Measurements from ENCODE around the gene DENND1B.
A peak's percentile ranks its signal among the peaks of the same experiment; 100 is the strongest.
"Not testable (repeated sequence)": the region's sequence is repeated elsewhere in the genome, so short reads cannot be mapped to it uniquely, and the experiment has no call there.

DENND1B gene

DNA sequence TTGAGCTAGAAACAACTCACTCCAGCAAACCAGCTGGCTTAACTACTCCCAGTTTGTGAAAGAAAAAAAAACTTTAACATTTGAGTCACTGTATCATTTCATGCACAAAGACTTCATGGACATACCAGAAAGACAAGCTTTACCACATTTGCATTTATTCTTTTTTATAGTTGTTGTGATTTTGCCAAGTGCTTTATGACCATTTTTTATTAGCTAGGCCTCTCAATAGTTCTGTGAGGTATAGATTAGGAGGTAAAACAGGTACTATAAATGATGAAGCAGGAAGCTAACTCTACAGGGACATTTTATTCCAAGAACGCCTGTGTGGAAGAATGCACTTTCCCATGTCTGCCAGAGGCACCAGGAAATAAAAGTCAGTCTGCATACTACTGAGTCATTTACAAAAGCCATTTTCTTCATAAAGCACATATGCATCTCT, 8.2 kb upstream of the DENND1B start:
- DNase-seq = no peak

DNA sequence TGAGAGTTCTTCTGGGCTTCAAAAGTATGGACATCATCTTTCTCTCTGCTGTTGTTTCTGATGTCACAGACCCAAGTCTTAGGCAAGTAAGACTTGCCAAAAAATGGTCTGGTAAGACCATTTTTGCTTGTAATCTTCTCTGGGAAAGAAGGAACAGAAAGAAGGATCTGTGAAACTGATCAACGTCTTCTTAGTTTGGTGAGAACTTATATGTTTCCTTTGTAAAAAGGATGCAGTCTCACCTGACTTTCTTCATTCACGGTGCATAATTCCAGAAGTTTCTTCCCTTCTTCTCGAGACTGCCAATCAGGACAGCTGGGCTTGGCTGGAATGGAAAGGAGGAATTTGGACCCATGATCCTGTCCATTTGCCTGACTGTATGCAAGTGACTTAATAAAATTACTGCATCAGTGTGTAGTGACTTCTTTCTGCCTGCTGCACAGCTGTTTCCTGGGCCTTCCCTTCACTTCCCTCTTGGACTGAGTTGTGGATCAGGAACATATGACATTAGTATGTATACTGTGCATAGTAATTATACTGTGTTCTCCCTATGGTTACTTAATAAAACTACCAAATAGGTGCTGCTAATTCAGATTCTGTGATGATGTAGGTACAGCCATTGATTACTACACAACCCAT, 7.6 kb upstream of the DENND1B start:
- DNase-seq = no peak

DNA sequence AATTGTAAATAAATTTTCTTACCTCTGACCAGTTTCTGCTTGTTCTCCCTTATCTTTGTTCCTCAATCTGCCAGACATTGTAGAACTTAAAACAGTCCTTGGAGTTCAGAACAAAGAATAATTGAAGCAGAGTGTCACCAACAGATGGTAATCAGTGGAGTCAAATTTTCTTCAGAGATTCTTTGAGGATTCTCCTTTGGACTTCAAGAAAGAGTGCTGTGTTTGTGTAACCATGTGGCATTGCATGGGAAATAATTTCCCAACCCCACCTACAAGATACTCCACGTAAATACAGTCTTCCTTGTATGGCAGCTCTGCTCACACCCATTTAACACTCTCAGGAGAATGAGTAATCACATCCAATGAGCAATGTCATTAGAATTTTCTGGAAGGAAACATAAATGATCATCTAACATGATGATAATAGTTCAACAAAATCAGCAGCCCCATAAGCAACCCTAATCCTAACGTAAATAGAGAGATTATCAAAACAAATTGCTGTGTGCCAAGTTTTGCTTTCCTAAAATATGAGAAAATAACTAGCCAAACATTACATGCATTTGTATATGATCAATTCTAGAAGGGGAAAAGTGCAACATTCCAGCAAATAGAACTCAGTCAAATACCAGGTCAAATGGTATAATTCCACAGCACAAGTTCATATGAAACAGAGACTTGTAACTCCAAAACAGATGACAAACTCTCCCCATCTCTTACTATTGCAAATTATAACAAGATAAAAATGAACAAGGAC, 6.9 kb upstream of the DENND1B start:
- DNase-seq = no peak

DNA sequence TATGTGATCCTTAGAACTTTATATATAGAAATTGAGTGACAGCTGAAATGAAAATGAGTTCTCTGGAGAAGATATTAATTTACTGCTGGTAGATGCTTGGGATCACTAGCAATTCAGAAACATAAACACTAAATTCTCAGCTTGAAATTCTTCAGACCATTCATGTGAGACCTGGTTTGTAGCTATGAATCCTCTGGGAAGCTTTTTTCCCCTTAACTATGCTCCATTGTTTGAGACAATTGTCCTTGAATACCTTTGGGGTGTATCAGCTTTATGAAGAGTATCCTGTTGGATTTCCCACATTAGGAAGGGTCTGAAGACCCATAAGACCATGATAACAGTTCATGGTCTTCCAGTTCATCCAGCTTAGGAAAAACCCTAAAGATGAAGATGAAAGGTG, 4.6 kb upstream of the DENND1B start:
- DNase-seq = no peak

DNA sequence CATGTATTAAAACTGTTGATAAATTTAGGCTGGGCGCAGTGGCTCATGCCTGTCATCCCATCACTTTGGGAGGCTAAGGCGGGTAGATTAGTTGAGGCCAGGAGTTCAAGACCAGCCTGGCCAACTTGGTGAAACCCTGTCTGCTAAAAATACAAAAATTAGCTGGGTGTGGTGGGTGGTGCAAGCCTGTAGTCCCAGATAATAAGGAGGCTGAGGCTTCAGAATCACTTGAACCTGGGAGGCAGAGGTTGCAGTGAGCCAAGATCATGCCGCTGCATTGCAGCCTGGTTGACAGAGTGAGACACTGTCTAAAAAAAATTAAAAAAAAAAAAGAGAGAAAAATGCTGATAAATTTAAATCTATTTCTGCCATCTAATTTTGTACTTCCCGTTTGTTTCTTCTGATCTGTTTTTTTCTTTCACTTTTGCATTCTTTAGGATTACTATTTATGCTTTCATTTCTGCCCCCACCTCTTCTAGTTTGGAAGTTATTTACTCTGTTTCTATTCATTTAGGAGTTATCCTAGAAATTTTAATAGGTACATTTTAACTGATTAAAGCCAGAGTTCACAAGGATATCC, 3.2 kb upstream of the DENND1B start:
- no peak for DNase-seq

DNA sequence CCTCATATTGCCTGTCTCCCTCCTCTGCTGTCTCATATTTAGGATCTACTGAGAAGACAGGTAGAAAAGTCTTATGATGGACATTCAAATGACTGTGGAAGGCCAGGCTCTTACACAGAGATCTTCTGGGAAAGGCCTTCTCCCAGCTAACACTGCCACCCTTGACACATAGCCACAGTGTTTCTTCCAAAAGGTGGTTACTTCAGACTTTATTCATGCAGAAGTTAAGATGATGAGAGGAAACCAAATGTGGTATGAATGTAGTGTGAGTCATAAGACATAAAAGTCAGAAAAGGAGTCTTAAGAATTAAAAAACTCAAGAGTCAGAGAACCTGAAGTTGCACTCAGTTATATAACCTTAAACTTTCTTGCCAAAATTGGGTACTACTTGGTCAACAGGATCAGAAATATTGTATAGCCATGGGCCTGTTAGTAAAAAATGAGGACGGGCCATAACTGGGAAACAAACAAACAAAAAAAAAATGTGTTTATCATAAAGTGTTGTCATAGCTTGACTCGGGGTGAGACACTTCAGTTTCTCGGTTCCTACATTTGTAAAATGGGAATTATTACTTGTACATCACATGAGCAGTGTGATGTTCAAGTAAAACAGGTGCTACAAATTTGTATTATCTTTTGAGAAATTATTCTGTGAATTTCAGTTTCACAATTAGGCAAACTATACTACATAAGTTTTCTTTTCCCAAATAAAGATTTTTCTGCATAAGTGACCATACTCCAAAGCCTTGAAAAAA, 1.2 kb upstream of the DENND1B start:
- DNase-seq = no peak

DNA sequence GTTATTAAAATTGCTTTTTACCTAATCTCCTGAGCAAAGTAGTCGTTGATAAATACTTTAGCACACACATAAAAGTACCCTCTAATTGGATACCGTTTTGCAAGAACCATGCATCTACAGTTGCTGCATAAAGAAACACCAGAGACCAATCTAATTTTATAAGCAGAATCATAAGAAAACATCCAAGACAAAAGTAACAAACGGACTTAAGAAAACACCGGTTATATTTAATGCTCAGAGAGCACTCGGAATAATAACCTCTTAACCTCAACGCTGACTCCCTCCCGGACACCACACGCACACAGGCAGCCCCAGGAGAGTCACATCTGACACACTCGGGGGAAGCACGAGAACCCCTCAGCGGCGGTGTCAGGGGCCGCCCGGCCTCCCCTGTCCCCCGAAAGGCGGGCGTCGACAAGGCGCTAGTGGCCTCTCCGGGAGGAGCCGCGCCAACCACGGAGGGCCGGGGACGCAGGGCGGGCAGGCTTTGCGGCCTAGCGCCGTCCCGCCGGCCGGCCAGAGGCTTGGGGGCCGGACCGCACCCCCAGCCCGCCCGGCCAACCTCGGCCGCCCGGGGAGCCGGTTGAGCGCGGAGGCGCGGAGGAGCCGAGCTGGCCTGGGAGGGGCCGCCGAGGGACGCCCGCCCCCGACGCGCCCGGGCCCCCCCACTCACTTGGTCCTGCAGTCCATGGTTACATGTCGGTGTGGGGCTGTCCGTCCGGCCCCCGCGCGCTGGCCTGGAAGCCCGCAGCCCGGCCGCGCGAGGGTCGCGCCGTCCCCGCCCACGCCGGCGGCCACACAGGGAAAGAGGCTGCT, 606 bp downstream of the DENND1B start:
- DNase-seq = peak; percentile 53

DNA sequence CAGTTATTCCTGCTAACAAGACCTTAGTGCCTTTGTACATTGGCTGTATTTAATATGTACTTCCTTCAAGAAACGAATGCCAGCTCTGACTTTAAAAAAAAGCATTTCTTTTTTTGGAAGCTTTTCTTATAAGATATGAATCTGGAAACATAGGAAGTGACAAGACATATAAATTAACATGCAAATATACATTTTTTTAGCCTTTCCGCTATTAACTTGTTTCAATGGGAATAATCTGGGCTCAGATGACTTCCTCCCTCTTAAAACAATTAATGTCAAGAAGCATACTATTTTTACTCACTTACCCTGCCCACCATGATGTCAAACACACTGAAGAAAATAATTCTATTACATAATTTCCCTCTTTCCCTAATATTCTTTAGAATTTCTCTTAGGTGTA, 1.4 kb downstream of the DENND1B start:
- no peak for DNase-seq

DNA sequence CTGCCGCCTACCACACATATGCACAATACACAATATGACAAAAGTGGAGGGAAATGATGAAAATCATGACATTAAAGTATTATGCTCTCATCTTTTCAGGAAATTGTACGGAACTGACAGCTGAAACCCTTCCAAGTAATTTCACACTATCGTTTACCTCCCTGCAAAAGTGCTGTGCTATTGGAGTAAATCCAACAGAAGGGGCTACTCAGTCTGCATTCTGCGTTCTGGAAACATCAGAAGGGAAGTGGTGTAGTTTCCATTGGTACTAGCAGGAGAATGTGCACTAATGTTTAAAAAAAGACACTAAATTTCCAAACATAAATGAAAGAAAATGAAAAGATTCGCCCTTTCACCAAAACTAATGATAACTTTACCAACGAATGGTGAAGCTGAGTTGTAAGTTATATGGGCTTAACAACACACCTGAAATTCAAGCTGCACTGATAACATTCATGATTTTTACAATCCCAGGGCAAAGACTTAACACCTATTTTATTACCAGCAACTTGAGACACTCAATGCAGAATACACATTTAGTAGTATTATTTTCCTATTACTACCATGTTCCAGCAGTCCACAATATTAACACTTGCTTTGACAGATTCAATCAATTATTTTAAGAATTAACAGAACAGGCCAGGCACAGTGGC, 3.2 kb downstream of the DENND1B start:
- no peak for DNase-seq

DNA sequence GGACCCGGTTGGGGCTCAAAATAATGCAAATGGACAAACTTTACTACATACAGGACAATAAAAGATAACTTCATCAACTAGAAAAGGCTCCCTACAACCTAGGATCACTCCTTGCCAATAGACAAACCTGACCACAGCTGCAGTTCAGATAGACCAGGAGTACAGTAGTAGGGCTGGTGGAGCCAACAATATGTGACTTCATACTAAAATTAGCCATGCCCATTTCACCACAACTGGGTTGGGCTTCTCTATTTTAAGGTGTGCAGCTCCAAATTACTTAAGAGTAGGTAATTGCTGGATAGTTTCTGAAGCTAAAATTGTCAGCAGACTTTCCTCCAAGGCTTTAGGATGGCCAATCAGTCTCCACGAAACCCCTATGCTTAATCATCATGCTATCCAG, 3.9 kb downstream of the DENND1B start:
- no peak for DNase-seq

DNA sequence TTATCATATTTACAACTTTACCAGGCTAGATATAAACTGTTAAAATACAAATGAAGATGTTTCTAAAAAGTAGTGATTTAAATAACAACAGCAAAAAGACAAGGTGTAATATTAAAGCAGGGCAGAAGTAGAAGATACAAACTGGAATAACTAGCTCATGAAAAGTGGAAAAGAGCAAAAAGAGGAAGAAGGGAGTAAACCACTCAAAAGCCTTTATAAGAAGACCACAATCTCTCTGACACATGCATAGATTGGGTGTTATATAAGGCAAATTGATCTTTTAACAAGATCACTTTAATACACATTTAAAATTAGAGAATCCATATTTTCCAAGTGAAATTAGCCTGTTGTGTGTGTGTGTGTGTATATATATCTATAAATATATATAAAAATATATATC, 5.0 kb downstream of the DENND1B start:
- no peak for DNase-seq

DNA sequence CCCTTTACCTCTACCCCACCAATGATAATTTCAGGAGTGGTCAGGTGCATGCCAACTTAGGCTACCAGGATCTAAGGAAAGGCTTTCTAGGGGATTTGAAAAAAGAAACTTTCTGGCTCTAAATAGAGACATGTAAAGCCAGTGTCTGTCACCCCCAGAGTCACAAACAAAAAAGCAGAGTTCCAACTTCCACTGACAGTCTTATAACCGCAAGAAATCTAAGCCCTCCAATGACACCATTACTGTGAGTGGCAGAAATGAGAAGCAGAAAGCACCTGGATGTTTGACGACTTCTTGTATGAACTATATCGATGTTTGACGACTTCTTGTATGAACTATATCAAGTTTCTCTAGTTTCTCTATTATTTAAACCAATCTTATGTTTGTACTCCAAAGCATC, 6.0 kb downstream of the DENND1B start:
- no peak for DNase-seq

DNA sequence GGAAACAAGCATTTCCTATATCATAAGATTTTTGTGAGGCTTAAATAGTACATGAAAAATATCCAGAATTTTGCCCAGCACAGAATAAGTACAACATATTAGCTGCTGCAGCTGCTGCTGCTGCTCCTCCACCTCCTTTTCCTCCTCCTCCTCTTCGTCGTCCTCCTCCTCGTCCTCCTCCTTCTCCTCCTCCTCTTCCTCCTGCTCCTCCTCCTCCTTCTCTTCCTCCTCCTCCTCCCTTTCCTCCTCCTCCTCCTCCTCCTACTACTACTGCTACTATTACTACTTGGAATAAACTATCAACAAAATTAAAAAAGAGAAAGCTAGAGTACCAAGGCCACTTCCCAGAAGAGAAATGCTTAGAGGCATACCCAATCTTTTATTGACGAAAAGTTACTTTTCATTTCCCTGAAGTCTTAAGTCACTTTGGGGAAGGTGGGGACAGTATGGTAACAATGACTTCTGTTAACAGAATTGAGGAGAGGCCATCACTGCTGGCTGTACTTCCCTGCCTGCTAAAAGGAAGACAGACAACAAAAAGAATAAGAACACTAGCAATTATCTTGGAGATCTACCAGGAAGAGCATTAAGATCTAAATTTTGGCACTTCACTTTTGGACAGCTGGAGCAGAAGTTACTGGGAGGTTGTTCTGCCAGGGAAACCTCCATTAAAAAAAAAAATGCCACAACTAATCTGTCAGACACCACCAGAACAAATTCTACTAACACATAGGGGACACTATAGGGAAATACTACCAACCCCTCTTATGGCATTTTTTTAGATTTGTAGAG, 7.1 kb downstream of the DENND1B start:
- DNase-seq = no peak

DNA sequence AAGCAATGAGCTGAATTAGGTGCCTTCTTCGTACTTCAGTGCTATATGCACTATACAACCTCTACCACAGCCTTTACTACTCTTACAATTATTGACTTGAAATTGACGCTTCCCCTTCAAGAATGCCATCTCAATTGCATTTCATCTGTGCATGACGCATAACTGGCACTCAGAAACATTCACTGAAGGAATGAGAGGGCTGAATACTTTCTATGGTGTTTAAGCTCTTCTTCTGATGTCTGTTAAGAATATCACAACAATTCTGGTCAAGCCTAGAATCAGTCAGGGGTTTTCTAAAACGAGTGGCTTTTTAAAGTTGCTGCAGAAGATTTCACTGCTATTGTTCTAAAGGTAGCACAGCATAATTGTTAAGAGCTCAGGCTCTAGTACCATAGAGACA, 11.5 kb downstream of the DENND1B start:
- DNase-seq = no peak

DNA sequence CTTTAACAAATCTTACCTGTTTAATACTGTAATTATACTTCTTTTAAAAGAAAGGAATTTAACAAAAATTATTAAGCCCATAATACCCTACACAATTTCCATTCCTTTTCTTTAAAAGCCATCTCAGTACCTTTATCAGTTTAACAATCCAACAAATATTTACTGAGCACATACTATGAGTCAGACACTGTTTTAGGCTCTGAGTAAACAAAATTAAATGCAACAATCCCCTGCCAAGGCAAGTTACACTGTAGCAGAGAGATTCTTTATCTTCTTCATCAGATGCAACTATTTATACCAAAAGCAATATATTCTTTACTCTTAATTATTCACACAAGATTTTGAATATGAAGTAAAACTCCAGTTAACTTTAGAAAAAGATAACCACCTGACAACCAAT, 12.0 kb downstream of the DENND1B start:
- DNase-seq = no peak

DNA sequence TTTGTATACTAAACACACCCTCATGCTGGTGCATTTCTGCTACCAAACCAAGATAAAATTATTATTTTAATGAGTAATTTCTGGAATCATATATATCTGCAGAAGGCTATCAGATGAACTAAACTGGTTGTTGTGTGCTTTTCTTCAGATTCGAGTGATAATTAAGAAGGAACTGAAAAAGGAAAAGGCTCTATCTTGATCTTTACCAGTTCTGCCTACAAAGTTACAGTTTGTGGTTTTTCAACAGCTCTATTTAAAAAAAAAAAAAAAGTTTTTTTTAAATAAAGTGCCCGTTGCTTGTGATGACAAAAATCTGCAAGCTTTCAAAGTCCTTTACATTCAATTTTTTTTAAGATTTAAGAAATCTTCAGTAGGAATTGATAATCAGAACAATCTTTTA, 13.6 kb downstream of the DENND1B start:
- no peak for DNase-seq

DNA sequence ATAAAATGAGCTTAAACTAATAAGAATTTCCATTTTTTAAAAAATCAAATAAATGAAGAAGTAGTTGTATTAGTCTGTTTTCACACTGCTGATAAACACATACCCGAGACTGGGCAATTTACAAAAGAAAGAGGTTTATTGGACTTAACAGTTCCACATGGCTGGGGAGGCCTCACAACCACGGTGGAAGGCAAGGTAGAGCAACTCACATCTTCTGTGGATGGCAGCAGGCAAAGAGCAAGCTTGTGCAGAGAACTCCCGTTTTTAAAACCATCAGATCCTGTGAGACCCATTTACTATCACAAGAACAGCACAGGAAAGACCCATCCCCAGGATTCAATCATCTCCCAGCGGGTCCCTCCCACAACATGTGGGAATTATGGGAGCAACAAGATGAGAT, 19.7 kb downstream of the DENND1B start:
- not testable (repeated sequence) for DNase-seq

DNA sequence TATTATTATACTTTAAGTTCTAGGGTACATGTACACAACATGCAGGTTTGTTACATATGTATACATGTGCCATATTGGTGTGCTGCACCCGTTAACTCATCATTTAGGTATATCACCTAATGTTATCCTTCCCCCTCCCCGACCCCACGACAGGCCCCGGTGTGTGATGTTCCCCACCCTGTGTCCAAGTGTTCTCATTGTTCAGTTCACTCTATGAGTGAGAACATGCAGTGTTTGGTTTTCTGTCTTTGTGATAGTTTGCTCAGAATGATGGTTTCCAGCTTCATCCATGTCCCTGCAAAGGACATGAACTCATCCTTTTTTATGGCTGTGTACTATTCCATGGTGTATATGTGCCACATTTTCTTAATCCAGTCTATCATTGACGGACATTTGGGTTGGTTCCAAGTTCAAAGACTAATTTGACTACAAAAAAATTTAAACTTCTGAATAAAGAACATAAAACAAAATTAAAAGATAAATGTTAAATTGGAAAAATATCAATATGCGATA, 22.6 kb downstream of the DENND1B start:
- not testable (repeated sequence) for DNase-seq

DNA sequence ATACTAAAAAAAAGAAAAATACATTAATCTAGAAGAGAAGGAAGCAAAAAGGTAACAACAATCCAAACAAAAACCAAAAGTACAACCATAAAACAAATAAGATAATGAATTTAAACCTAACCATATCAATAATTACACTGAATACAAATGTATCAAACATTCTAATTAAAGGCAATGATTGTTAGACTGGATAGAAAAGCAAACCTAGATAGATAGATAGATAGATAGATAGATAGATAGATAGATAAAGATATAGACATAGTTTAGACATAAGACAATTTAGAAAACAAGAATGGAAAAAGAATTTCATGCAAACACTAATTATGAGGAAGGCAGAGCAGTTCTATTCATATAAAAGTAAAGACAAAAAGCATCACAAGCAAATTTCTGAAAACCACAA, 24.9 kb downstream of the DENND1B start:
- DNase-seq = no peak

DNA sequence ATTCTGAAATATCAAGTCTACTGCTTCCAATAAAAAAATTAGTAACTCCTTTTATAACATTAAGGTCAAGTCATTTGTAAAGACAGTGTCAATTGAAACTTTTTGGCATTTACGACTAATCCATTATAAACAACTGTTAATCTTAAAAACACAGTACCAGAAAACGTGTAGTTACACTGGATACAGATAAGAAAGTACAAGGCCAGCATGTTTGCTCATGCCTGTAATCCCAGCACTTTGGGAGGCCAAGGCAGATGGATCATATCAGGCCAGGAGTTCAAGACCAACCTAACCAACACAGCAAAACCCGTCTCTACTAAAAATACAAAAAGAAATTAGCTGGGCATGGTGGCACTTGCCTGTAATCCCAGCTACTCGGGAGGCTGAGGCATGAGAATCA, 29.4 kb downstream of the DENND1B start:
- no peak for DNase-seq

DNA sequence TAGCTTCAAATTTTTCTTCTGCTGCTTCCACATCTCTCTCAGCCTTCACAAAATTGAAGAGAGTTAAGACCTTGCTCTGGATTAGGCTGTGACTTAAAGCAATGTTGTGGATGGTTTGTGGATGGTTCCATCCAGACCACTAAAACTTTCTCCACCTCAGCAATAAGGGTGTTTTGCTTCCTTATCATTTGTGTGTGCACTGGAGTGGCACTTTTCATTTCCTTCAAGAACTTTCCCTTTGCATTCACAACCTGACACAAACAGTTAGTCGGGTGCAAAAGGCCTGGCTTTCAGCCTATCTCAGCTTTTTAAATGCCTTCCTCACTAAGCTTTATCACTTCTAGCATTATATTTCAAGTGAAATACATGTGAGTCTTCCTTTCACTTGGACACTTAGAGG, 30.3 kb downstream of the DENND1B start:
- no peak for DNase-seq
